AG08395 (cell line): Measurements from ENCODE around the gene P4HB.

Experiments used
- DNase-seq: peaks from one replicate; pipeline ENCODE4 v3.0.0; 2012; ENCODE audit warnings: mixed read lengths, low spot score

P4HB gene

GRCh38 chr17:81859906-81860755 is at the start of gene P4HB:
Gene P4HB (minus strand): TSS chr17:81860535. CDS start chr17:81860471, 64 bp downstream.
- DNase-seq = no peak

GRCh38 chr17:81909231-81909630 is 48.9 kb upstream of the P4HB start:
- no peak for DNase-seq

- DNase-seq = no peak
Observed at GRCh38 chr17:81908793-81909192, 48.5 kb upstream of the P4HB start.

- DNase-seq = no peak
Observed at GRCh38 chr17:81907219-81908145, 47.1 kb upstream of the P4HB start.

- no peak for DNase-seq
Observed at GRCh38 chr17:81906476-81907218, 46.3 kb upstream of the P4HB start.

- DNase-seq = no peak
Observed at GRCh38 chr17:81905993-81906392, 45.7 kb upstream of the P4HB start.

- no peak for DNase-seq
Observed at GRCh38 chr17:81905424-81905875, 45.1 kb upstream of the P4HB start.

GRCh38 chr17:81904600-81905423 is 44.5 kb upstream of the P4HB start:
- no peak for DNase-seq

- DNase-seq = no peak
Observed at GRCh38 chr17:81903896-81904599, 43.7 kb upstream of the P4HB start.

- no peak for DNase-seq
Observed at GRCh38 chr17:81903415-81903831, 43.1 kb upstream of the P4HB start.

- DNase-seq = no peak
Observed at GRCh38 chr17:81902653-81903414, 42.5 kb upstream of the P4HB start.

- DNase-seq = no peak
Observed at GRCh38 chr17:81902023-81902652, 41.8 kb upstream of the P4HB start, which contains the start of gene NPB. Gene NPB (plus strand): TSS chr17:81902238. CDS start chr17:81902278, 40 bp downstream.

- no peak for DNase-seq
Observed at GRCh38 chr17:81901167-81902022, 41.1 kb upstream of the P4HB start.

- no peak for DNase-seq
Observed at GRCh38 chr17:81900181-81900820, 40.0 kb upstream of the P4HB start.

- DNase-seq = no peak
Observed at GRCh38 chr17:81899514-81900166, 39.3 kb upstream of the P4HB start.

- DNase-seq = no peak
Observed at GRCh38 chr17:81898885-81899284, 38.5 kb upstream of the P4HB start.
